Neural cell (in vitro differentiated cells): ENCODE data around the gene DEDD. TPM values are rescaled to one million over a fixed set of nuclear protein-coding genes. Genes with fewer than 3 reads are reported as not detected.
A peak's percentile ranks its signal among the peaks of the same experiment; 100 is the strongest.

ENCODE experiments used
- H2AFZ ChIP-seq: fragments of 200-600, 300-800 bp; sonication (generic), shearing (Covaris generic); 2 replicates; pipeline ENCODE4 v1.6.0; 2014; ENCODE audit warnings: low read depth, mild to moderate bottlenecking, antibody characterized with exemption, low read length, moderate library complexity
- H3F3A ChIP-seq: fragments of 200-600 bp; shearing (Covaris generic); 2 replicates; pipeline ENCODE4 v1.6.1; 2016; ENCODE audit warnings: mild to moderate bottlenecking, moderate library complexity, mixed read lengths, antibody characterized with exemption, low read length; ENCODE audit not compliant: insufficient read depth, poor library complexity, severe bottlenecking
- H3K27ac ChIP-seq: fragments of 200-600, 300-800 bp; sonication (generic), shearing (Covaris generic); 2 replicates; pipeline ENCODE4 v1.5.1; 2014; ENCODE audit warnings: mild to moderate bottlenecking, low read length, moderate library complexity
- H3K27me3 ChIP-seq: fragments of 300-800, 200-600 bp; sonication (generic), shearing (Covaris generic); 2 replicates; pipeline ENCODE4 v1.6.0; 2014; ENCODE audit warnings: mild to moderate bottlenecking, low read depth, low read length, moderate library complexity; ENCODE audit not compliant: insufficient read depth
- H3K36me3 ChIP-seq: fragments of 300-800, 200-600 bp; sonication (generic), shearing (Covaris generic); 2 replicates; pipeline ENCODE4 v1.5.1; 2014; ENCODE audit warnings: mild to moderate bottlenecking, antibody characterized with exemption, low read length, moderate library complexity; ENCODE audit not compliant: insufficient read depth
- H3K4me2 ChIP-seq: fragments of 300-800, 200-600 bp; sonication (generic), shearing (Covaris generic); 2 replicates; pipeline ENCODE4 v1.6.0; 2014; ENCODE audit warnings: mild to moderate bottlenecking, low read length
- H3K4me3 ChIP-seq: fragments of 300-800, 200-600 bp; sonication (generic), shearing (Covaris generic); 2 replicates; pipeline ENCODE4 v1.5.1; 2014; ENCODE audit warnings: mild to moderate bottlenecking, low read length, moderate library complexity
- H3K79me2 ChIP-seq: fragments of 200-600 bp; shearing (Covaris generic); replicated peaks from 2 replicates; pipeline ENCODE4 v1.6.0; 2014; ENCODE audit warnings: mild to moderate bottlenecking, low read length, moderate library complexity; ENCODE audit not compliant: insufficient read depth
- H3K9ac ChIP-seq: fragments of 300-800, 200-600 bp; sonication (generic), shearing (Covaris generic); 2 replicates; pipeline ENCODE4 v1.6.1; 2016; ENCODE audit warnings: mild to moderate bottlenecking, low read length, mixed read lengths
- H3K9me2 ChIP-seq: fragments of 200-600 bp; shearing (Covaris generic); 2 replicates; pipeline ENCODE4 v1.6.1; 2016; ENCODE audit warnings: mild to moderate bottlenecking, low read length, mixed read lengths; ENCODE audit not compliant: insufficient read depth
- H3K9me3 ChIP-seq: fragments of 200-600, 300-800 bp; sonication (generic), shearing (Covaris generic); 2 replicates; pipeline ENCODE4 v1.6.1; 2016; ENCODE audit warnings: mild to moderate bottlenecking, mixed run types, low read length, moderate library complexity, mixed read lengths
- H4K20me1 ChIP-seq: fragments of 200-600 bp; shearing (Covaris generic); 2 replicates; pipeline ENCODE4 v1.6.1; 2016; ENCODE audit warnings: mild to moderate bottlenecking, mixed run types; ENCODE audit not compliant: insufficient read depth
- EP300 ChIP-seq: fragments of 450-650 bp; conservative IDR thresholded peaks from 2 replicates; pipeline ENCODE4 v1.6.1; 2014; ENCODE audit warnings: antibody characterized with exemption, mild to moderate bottlenecking, moderate library complexity; ENCODE audit not compliant: poor library complexity, severe bottlenecking
- EZH2 ChIP-seq: fragments of 200-600, 300-800 bp; shearing (Covaris generic), sonication (generic); IDR thresholded peaks from 2 replicates; pipeline ENCODE4 v1.6.1; 2014; ENCODE audit warnings: antibody characterized with exemption, low read length, borderline replicate concordance, mild to moderate bottlenecking; ENCODE audit not compliant: insufficient read depth, poor library complexity, severe bottlenecking
- MXI1 ChIP-seq: fragments of 450-650 bp; conservative IDR thresholded peaks from 2 replicates; pipeline ENCODE4 v1.6.1; 2014; ENCODE audit warnings: antibody characterized with exemption, mild to moderate bottlenecking; ENCODE audit not compliant: poor library complexity, severe bottlenecking
- POLR2AphosphoS5 ChIP-seq: IDR thresholded peaks from 2 replicates; pipeline ENCODE4 v1.6.1; 2012
- RAD21 ChIP-seq: fragments of 450-650 bp; conservative IDR thresholded peaks from 2 replicates; pipeline ENCODE4 v1.6.1; 2014; ENCODE audit warnings: antibody characterized with exemption, mild to moderate bottlenecking, moderate library complexity
- SMC3 ChIP-seq: fragments of 450-650 bp; conservative IDR thresholded peaks from 2 replicates; pipeline ENCODE4 v1.6.1; 2014; ENCODE audit warnings: antibody characterized with exemption, mild to moderate bottlenecking, moderate library complexity; ENCODE audit not compliant: poor library complexity
- TAF1 ChIP-seq: IDR thresholded peaks from 2 replicates; pipeline ENCODE4 v1.6.1; 2012; ENCODE audit warnings: low read depth
- polyA plus RNA-seq: library from polyadenylated mRNA; depleted of rRNA; stranded (reverse); fragments of >200 nt; gene quantifications from 2 replicates; pipeline ENCODE4 v1.2.3, GENCODE V29; 2014
- TF ChIP-seq, protein P1 (sequence below): fragments of 450-650 bp; IDR thresholded peaks from 2 replicates; pipeline ENCODE4 v1.5.1; 2014; ENCODE audit warnings: antibody characterized with exemption, mild to moderate bottlenecking, moderate library complexity; ENCODE audit not compliant: poor library complexity, severe bottlenecking
- TF ChIP-seq, protein P2 (sequence below): IDR thresholded peaks from 2 replicates; pipeline ENCODE4 v1.6.1; 2012; ENCODE audit warnings: borderline replicate concordance

The DEDD gene
- polyA plus RNA-seq, 1 donor from 2014 or later, result 29.6 TPM

DNA sequence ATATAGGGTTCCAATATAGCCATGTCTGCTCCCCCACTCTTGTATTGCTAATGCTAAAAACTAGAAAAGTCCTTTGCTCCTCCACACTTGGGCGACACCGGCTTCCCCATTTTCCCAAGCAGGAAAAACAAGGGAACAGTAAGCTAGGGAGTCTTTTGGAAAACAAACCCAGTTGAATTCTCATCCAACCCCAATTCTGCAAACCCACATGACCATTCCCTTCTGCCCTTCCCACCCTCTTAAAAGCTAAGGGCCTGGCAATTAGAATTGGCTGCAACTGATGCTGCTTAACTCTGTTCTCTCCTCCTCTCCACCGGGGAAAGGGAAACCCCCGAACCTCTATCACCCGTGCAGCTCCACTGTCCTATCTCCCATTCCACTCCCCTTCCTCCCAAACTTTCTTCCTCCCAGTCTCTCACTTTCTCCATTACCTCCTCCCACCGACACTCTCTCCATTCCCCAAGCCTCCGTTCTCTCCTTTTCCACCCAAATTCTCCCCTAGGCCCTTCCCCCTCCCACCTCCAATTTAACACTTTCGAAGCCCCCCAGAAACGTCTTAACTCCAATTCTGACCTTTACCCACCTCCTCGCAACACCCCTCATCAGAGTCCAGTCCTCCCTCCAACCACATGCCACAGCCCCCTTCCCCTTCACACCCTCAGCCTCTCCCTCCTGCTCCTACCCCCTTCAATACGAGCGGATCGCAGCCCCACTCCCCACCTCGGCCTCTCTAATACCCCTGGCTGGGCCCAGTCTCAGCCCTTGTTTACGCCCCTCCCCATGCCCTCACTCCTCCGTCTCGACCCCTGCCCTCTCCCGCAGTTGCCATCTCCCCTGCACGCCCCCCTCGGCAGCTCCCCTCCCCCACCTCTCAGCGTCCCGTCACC lies 701 bp downstream of the DEDD start:
- Histone ChIP-seq H3K79me2 (peaks cover 28% of the 10 kb centered on the region), H4K20me1 (no peaks in the 10 kb centered on the region), H3K36me3 (no peaks in the 10 kb centered on the region), H3K9me2 (no peaks in the 10 kb centered on the region), H3K27me3 (no peaks in the 10 kb centered on the region), H3K9ac (peak overlapping the region; percentile 81), H2AFZ (peak overlapping the region; percentile 62), H3K4me2 (peak overlapping the region; percentile 84), H3K27ac (peak overlapping the region; percentile 95), H3F3A (no peaks in the 10 kb centered on the region), H3K4me3 (peak overlapping the region; percentile 73), H3K9me3 (no peaks in the 10 kb centered on the region)
- TF ChIP-seq MXI1, result no peak

DNA sequence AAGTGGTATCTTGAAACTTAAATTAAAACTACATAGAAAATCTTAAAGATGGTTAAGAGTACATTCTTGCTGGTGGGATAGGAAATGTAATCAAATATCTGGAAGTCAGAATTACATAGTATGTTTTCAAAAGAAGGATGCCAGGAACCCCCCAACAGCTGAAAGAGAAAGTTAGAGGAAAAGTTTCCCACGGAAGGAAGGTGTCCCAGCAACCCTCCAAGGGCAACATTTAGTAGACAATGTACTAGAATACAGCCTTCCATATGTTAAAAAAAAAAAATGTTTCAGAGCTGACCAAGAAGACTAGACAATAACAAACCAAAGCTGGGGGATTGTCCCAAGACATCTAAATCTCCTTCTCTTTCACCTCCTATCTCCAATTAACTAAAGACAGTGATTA lies 2.2 kb downstream of the DEDD start:
- H3K4me2 ChIP-seq, result no peak overlapping the region
- H3F3A ChIP-seq, result no peaks in the 10 kb centered on the region
- no peak overlapping the region for H2AFZ ChIP-seq
- H3K9ac ChIP-seq, result no peak overlapping the region
- peaks cover 34% of the 10 kb centered on the region for H3K79me2 ChIP-seq
- H3K27me3 ChIP-seq, result no peaks in the 10 kb centered on the region
- no peak overlapping the region for H3K27ac ChIP-seq
- no peaks in the 10 kb centered on the region for H3K9me3 ChIP-seq
- H3K4me3 ChIP-seq, result peak overlapping the region; percentile 73
- no peaks in the 10 kb centered on the region for H3K9me2 ChIP-seq
- TF ChIP-seq TAF1, result no peak
- TF ChIP-seq POLR2AphosphoS5, result no peak
- no peak for TF ChIP-seq EP300
- no peak for TF ChIP-seq SMC3
- no peak for TF ChIP-seq MXI1
- no peak for TF ChIP-seq RAD21
- no peak for TF ChIP-seq EZH2
- TF ChIP-seq, protein P1, sequence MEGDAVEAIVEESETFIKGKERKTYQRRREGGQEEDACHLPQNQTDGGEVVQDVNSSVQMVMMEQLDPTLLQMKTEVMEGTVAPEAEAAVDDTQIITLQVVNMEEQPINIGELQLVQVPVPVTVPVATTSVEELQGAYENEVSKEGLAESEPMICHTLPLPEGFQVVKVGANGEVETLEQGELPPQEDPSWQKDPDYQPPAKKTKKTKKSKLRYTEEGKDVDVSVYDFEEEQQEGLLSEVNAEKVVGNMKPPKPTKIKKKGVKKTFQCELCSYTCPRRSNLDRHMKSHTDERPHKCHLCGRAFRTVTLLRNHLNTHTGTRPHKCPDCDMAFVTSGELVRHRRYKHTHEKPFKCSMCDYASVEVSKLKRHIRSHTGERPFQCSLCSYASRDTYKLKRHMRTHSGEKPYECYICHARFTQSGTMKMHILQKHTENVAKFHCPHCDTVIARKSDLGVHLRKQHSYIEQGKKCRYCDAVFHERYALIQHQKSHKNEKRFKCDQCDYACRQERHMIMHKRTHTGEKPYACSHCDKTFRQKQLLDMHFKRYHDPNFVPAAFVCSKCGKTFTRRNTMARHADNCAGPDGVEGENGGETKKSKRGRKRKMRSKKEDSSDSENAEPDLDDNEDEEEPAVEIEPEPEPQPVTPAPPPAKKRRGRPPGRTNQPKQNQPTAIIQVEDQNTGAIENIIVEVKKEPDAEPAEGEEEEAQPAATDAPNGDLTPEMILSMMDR, result no peak
- TF ChIP-seq, protein P2, sequence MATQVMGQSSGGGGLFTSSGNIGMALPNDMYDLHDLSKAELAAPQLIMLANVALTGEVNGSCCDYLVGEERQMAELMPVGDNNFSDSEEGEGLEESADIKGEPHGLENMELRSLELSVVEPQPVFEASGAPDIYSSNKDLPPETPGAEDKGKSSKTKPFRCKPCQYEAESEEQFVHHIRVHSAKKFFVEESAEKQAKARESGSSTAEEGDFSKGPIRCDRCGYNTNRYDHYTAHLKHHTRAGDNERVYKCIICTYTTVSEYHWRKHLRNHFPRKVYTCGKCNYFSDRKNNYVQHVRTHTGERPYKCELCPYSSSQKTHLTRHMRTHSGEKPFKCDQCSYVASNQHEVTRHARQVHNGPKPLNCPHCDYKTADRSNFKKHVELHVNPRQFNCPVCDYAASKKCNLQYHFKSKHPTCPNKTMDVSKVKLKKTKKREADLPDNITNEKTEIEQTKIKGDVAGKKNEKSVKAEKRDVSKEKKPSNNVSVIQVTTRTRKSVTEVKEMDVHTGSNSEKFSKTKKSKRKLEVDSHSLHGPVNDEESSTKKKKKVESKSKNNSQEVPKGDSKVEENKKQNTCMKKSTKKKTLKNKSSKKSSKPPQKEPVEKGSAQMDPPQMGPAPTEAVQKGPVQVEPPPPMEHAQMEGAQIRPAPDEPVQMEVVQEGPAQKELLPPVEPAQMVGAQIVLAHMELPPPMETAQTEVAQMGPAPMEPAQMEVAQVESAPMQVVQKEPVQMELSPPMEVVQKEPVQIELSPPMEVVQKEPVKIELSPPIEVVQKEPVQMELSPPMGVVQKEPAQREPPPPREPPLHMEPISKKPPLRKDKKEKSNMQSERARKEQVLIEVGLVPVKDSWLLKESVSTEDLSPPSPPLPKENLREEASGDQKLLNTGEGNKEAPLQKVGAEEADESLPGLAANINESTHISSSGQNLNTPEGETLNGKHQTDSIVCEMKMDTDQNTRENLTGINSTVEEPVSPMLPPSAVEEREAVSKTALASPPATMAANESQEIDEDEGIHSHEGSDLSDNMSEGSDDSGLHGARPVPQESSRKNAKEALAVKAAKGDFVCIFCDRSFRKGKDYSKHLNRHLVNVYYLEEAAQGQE, result no peak
- no peaks in the 10 kb centered on the region for H3K36me3 ChIP-seq
- H4K20me1 ChIP-seq, result no peaks in the 10 kb centered on the region
